CD4-positive, alpha-beta T cell (primary cell): ENCODE measurements around the gene CBL. TPM values are rescaled to one million over a fixed set of nuclear protein-coding genes. Genes with fewer than 3 reads are reported as not detected.

Source experiments
- ATAC-seq: fragments of 200-7000 bp; cut with Tn5 transposase; one replicate; pipeline ENCODE4 v1.10.0; 2022; ENCODE audit warnings: mild to moderate bottlenecking; ENCODE audit not compliant: poor library complexity
- CTCF ChIA-PET: fragments of 350-600 bp; sonication (Branson Sonifier 250); formaldehyde crosslinking; loops from one replicate; lab custom pipeline; 2021; ENCODE audit warnings: antibody characterized with exemption, inconsistent platforms; lab: Charles Lee
- POLR2A ChIA-PET: fragments of 350-600 bp; sonication (Branson Sonifier 250); formaldehyde crosslinking; loops from one replicate; lab custom pipeline; 2021; ENCODE audit warnings: antibody characterized with exemption, inconsistent platforms; lab: Charles Lee
- DNase-seq, 14 experiments: peaks; one replicate each; pipeline ENCODE4 v3.0.0-alpha.2; 2013 to 2020; ENCODE audit warnings: mixed read lengths in 2 of 14
- H3K27ac ChIP-seq, 2 donors: one replicate each; pipeline versions ENCODE4 v1.5.1 to v1.7.0; 2013; ENCODE audit warnings: low read length in 2 of 2, low read depth in 1 of 2, mild to moderate bottlenecking in 1 of 2
- H3K27me3 ChIP-seq, 2 experiments: 1 replicate in 1 of 2; 2 replicates in 1 of 2; pipeline versions ENCODE4 v1.6.1 to v1.7.0; 2013; ENCODE audit warnings: low read length in 2 of 2, control low read depth in 1 of 2, mild to moderate bottlenecking in 1 of 2, moderate library complexity in 1 of 2; ENCODE audit not compliant: insufficient read depth in 2 of 2, control insufficient read depth in 1 of 2
- H3K36me3 ChIP-seq: one replicate; pipeline ENCODE4 v1.6.1; 2013; ENCODE audit warnings: low read length, control low read depth; ENCODE audit not compliant: insufficient read depth
- H3K4me1 ChIP-seq: one replicate; pipeline ENCODE4 v1.6.1; 2013; ENCODE audit warnings: low read length, control low read depth; ENCODE audit not compliant: insufficient read depth
- H3K4me3 ChIP-seq: one replicate; pipeline ENCODE4 v1.5.1; 2013; ENCODE audit warnings: mild to moderate bottlenecking, low read length, moderate library complexity
- H3K9me3 ChIP-seq, 2 experiments: 1 replicate in 1 of 2; 2 replicates in 1 of 2; pipeline versions ENCODE4 v1.6.1 to v1.7.0; 2013; ENCODE audit warnings: low read length in 2 of 2, mild to moderate bottlenecking in 2 of 2, control low read depth in 1 of 2, moderate library complexity in 1 of 2; ENCODE audit not compliant: control insufficient read depth in 1 of 2, insufficient read depth in 1 of 2
- H3K27ac Mint-ChIP-seq: one replicate; pipeline ENCODE4 v1.8.0; 2020; ENCODE audit warnings: mixed read lengths
- H3K27me3 Mint-ChIP-seq: one replicate; pipeline ENCODE4 v1.8.0; 2021; ENCODE audit warnings: mixed read lengths
- H3K36me3 Mint-ChIP-seq: one replicate; pipeline ENCODE4 v1.8.0; 2021; ENCODE audit warnings: low read depth, mixed read lengths
- H3K4me1 Mint-ChIP-seq: one replicate; pipeline ENCODE4 v1.8.0; 2021; ENCODE audit warnings: low read depth, mixed read lengths
- H3K4me3 Mint-ChIP-seq: one replicate; pipeline ENCODE4 v1.8.0; 2020; ENCODE audit warnings: mild to moderate bottlenecking, mixed read lengths
- H3K9me3 Mint-ChIP-seq: one replicate; pipeline ENCODE4 v1.8.0; 2020; ENCODE audit warnings: mixed read lengths
- CTCF ChIP-seq: fragments of 200-600 bp; IDR thresholded peaks from one replicate; pipeline ENCODE4 v1.8.0; 2022; ENCODE audit warnings: antibody characterized with exemption, mild to moderate bottlenecking
- intact Hi-C, 2 experiments: fragments of 100-400 bp; cut with DNase I in 1 of 2; cut with micrococcal nuclease in 1 of 2; formaldehyde crosslinking; loops; one replicate each; pipeline versions ENCODE4 v1.15.1 to v1.9.0; 2023 to 2025; cut with DNase I, micrococcal nuclease
- total RNA-seq, 174 experiments: library from RNA in 2 of 174; stranded (reverse) in 2 of 174; gene quantifications; one replicate each; pipeline ENCODE4 v1.2.3 and lab custom pipeline; 2021 to 2026

Gene CBL
- total RNA-seq, 2 experiments from 2014 or later, result 19.5 to 20.8 TPM

DNA sequence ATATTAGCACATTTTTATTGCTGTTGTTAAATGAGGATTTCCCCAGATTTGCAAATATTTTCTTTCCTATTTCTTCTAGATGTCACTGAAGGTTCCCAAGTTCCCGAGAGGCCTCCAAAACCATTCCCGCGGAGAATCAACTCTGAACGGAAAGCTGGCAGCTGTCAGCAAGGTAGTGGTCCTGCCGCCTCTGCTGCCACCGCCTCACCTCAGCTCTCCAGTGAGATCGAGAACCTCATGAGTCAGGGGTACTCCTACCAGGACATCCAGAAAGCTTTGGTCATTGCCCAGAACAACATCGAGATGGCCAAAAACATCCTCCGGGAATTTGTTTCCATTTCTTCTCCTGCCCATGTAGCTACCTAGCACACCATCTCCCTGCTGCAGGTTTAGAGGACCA, 93.3 kb downstream of the CBL start:
- Histone ChIP-seq H3K36me3 (peaks cover 93% of the 10 kb centered on the region), H3K27me3 (no peaks in the 10 kb centered on the region), H3K4me3 (no peak overlapping the region), H3K27ac (no peak overlapping the region), H3K4me1 (no peaks in the 10 kb centered on the region), H3K9me3 (no peaks in the 10 kb centered on the region)
- POLR2A ChIA-PET, result no interaction called here
- Mint-ChIP-seq H3K27ac (no peak overlapping the region), H3K4me3 (no peak overlapping the region), H3K27me3 (no peaks in the 10 kb centered on the region), H3K36me3 (peaks cover 98% of the 10 kb centered on the region), H3K4me1 (peaks cover 3% of the 10 kb centered on the region), H3K9me3 (no peaks in the 10 kb centered on the region)
- CTCF ChIA-PET, result interaction anchor here (1.1 kb wide), 1 partner anchor 15 kb away, joined by 3 read pairs; no protein-coding TSS in a partner anchor
- intact Hi-C loops, result no loop called here
- DNase-seq (no peak), ATAC-seq (no peak)
- no peak for TF ChIP-seq CTCF

DNA sequence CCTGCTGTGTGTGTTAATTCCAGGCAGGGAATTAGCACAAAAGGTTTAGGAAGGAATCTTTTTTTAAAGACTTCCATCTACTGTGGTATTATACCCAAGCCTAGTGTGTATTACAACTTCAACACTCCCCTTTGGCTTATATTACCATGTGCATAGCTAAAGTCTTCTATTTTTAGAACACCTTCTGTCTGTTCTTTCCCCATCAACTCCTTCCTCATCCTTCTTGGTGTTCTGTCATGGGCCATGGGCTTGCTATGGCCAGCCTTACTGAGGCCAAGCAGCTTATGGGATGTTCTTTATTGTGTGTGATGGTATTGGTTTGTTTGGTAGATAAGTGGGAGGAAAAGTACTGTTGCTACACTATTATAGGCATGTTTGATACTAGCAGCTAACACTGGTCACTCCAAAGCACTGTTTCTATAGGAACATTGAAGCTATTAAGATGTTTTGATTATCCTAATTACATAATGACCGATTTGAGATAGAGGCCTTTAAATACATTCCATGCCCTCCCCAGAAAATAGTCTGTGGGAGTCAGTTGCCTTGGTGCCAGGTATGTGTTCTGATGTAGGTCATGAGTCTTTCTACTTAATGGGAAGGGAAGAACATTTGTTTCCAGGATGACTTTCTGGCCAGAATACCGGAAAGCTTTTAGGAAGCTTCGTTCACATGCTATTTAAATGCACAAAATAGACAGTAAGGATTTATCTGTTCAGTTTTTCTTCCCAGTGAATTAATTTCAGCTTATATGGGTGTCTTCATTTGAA, 94.2 kb downstream of the CBL start:
- H3K27ac Mint-ChIP-seq, result no peak overlapping the region
- intact Hi-C loops, result no loop called here
- no peaks in the 10 kb centered on the region for H3K9me3 ChIP-seq

DNA sequence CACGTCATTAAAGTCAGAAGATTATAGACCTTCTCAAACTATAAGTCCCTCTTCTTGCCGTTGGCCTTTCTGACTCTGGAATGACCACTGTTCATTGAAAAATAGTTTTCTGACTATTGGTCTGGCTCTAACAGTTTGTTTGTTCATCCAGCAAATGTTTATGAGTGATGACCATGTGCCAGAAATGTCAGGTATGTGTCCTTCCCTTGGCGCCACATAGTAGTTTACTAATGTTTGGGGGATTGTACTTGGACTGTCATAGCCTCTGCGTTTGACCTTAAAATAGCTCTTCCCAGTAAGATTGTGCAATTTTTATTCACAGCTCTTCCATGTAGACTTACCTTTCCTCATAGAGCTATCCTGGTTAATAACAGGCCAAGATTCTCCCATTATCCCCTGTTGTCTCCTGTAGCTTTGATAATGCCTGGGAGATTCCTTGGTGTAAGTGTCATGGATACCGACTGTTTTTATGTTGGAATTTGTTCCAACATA, 97.1 kb downstream of the CBL start:
- intact Hi-C loops, result no loop called here
- peaks cover 35% of the 10 kb centered on the region for H3K4me1 Mint-ChIP-seq
- Histone ChIP-seq H3K36me3 (peaks cover 64% of the 10 kb centered on the region), H3K27ac (no peak overlapping the region), H3K4me3 (no peak overlapping the region), H3K27me3 (no peaks in the 10 kb centered on the region), H3K4me1 (peaks cover 26% of the 10 kb centered on the region), H3K9me3 (no peaks in the 10 kb centered on the region)
- peak overlapping the region; percentile 49 for H3K27ac Mint-ChIP-seq
- H3K4me3 Mint-ChIP-seq, result no peak overlapping the region
- no peaks in the 10 kb centered on the region for H3K27me3 Mint-ChIP-seq
- peaks cover 84% of the 10 kb centered on the region for H3K36me3 Mint-ChIP-seq
- ATAC-seq, result no peak
- ChIA-PET POLR2A (no interaction called here), CTCF (interaction anchor here (0.5 kb wide), 1 partner anchor 9 kb away, joined by 3 read pairs; no protein-coding TSS in a partner anchor)
- no peak for TF ChIP-seq CTCF
- DNase-seq, result no peak
- no peaks in the 10 kb centered on the region for H3K9me3 Mint-ChIP-seq

More for the DNA sequence above, 94.2 kb downstream of the CBL start:
- no peaks in the 10 kb centered on the region for H3K9me3 Mint-ChIP-seq
- H3K27me3 Mint-ChIP-seq, result no peaks in the 10 kb centered on the region
- H3K36me3 ChIP-seq, result peaks cover 89% of the 10 kb centered on the region
- ChIA-PET POLR2A (no interaction called here), CTCF (interaction anchor here (1.1 kb wide), 1 partner anchor 16 kb away, joined by 3 read pairs; no protein-coding TSS in a partner anchor)
- H3K27ac ChIP-seq, result no peak overlapping the region
- peaks cover 99% of the 10 kb centered on the region for H3K36me3 Mint-ChIP-seq
- H3K4me1 Mint-ChIP-seq, result peaks cover 12% of the 10 kb centered on the region
- no peak for ATAC-seq
- no peak overlapping the region for H3K4me3 ChIP-seq
- TF ChIP-seq CTCF, result no peak
- H3K4me1 ChIP-seq, result peaks cover 8% of the 10 kb centered on the region
- H3K4me3 Mint-ChIP-seq, result no peak overlapping the region
- DNase-seq, result no peak
- H3K27me3 ChIP-seq, result no peaks in the 10 kb centered on the region
